K562 (cell line): ENCODE data around the gene TMEM163. TPM values are rescaled to one million over a fixed set of nuclear protein-coding genes. Genes with fewer than 3 reads are reported as not detected.

ENCODE experiments used
- ATAC-seq: fragments of 200-7000 bp; cut with Tn5 transposase; 3 replicates; pipeline ENCODE4 v1.9.1; 2020; ENCODE audit warnings: moderate library complexity
- BruUV-seq: library from RNA; stranded (reverse); fragments of 400-500 nt; replicated peaks from 2 replicates; lab custom pipeline; 2021; lab: Mats Ljungman, UMichigan
- CTCF ChIA-PET: fragments of 300-600 bp; formaldehyde crosslinking; extraction: SDS; loops from one replicate; lab custom pipeline; 2021; ENCODE audit warnings: low intra/inter-chr PET ratio; lab: Yijun Ruan, JAX
- POLR2A ChIA-PET: fragments of 300-600, 350-650 bp; sonication (Branson Sonifier 250); formaldehyde crosslinking; extraction: SDS; loops from one replicate; lab custom pipeline; 2021; ENCODE audit warnings: antibody characterized with exemption, inconsistent platforms; lab: Yijun Ruan, JAX
- DNase-seq, 4 experiments: peaks; one replicate each; pipeline versions ENCODE4 v3.0.0 to v3.0.0-alpha.2; 2011 to 2018; ENCODE audit warnings: low spot score in 3 of 4, mixed read lengths in 3 of 4; ENCODE audit errors: extremely low read depth in 1 of 4
- FAIRE-seq: peaks from 2 replicates; lab custom pipeline; 2011; peaks lifted over from hg19 to GRCh38; lab: Jason Lieb, UNC
- H2AFZ ChIP-seq: 2 replicates; pipeline ENCODE4 v1.6.0; 2011; ENCODE audit warnings: low read depth, low read length, control low read depth, inconsistent platforms
- H3K27ac ChIP-seq: fragments of 200-600 bp; 3 replicates; pipeline ENCODE4 v1.8.0; 2011; ENCODE audit warnings: low read depth, mild to moderate bottlenecking, control low read depth, inconsistent platforms, low read length, moderate library complexity, mixed read lengths; ENCODE audit errors: extremely low read depth
- H3K27me3 ChIP-seq, 2 experiments: fragments of 300-600 bp in 1 of 2; 2 replicates in 1 of 2; 3 replicates in 1 of 2; pipeline versions ENCODE4 v1.6.0 to v1.8.0; 2011; ENCODE audit warnings: inconsistent platforms in 2 of 2, low read length in 2 of 2, mild to moderate bottlenecking in 1 of 2, mixed read lengths in 1 of 2, moderate library complexity in 1 of 2; ENCODE audit not compliant: control insufficient read depth in 2 of 2, insufficient read depth in 2 of 2
- H3K36me3 ChIP-seq: fragments of 300-600 bp; 3 replicates; pipeline ENCODE4 v1.8.0; 2011; ENCODE audit warnings: mild to moderate bottlenecking, low read length, inconsistent platforms; ENCODE audit not compliant: control insufficient read depth, insufficient read depth
- H3K4me1 ChIP-seq, 2 experiments: fragments of 200-600 bp in 1 of 2; replicated peaks in 1 of 2; 2 replicates in 1 of 2; 3 replicates in 1 of 2; pipeline versions ENCODE4 v1.5.1 to v1.8.0; 2011; ENCODE audit warnings: inconsistent platforms in 2 of 2, low read length in 2 of 2, mild to moderate bottlenecking in 1 of 2, mixed read lengths in 1 of 2, moderate library complexity in 1 of 2; ENCODE audit not compliant: control insufficient read depth in 2 of 2, insufficient read depth in 2 of 2
- H3K4me2 ChIP-seq: 2 replicates; pipeline ENCODE4 v1.6.1; 2011; ENCODE audit warnings: low read length, control low read depth, inconsistent platforms, mixed read lengths; ENCODE audit not compliant: insufficient read depth
- H3K4me3 ChIP-seq: fragments of 200-600 bp; sonication (generic), shearing (Covaris generic); 2 replicates; pipeline ENCODE4 v1.5.1; 2016; ENCODE audit warnings: control low read depth, inconsistent platforms
- H3K79me2 ChIP-seq: fragments of 200-600 bp; 3 replicates; pipeline ENCODE4 v1.8.0; 2011; ENCODE audit warnings: low read length, inconsistent platforms; ENCODE audit not compliant: control insufficient read depth, insufficient read depth
- H3K9ac ChIP-seq, 2 experiments: 2 replicates each; pipeline versions ENCODE4 v1.6.0 to v1.6.1; 2011; ENCODE audit warnings: low read depth in 2 of 2, low read length in 2 of 2, control low read depth in 1 of 2, inconsistent platforms in 1 of 2, mild to moderate bottlenecking in 1 of 2, mixed read lengths in 1 of 2; ENCODE audit not compliant: insufficient read depth in 1 of 2
- H3K9me1 ChIP-seq: one replicate; pipeline ENCODE4 v1.6.0; 2011; ENCODE audit warnings: inconsistent platforms, mild to moderate bottlenecking, low read length, moderate library complexity; ENCODE audit not compliant: control insufficient read depth, insufficient read depth
- H3K9me3 ChIP-seq: replicated peaks from 2 replicates; pipeline ENCODE4 v1.5.1; 2011; ENCODE audit warnings: low read depth, low read length, inconsistent platforms; ENCODE audit not compliant: control insufficient read depth, insufficient read depth
- H4K20me1 ChIP-seq: replicated peaks from 2 replicates; pipeline ENCODE4 v1.6.1; 2011; ENCODE audit warnings: low read length, inconsistent platforms, mixed read lengths; ENCODE audit not compliant: control insufficient read depth, insufficient read depth
- BHLHE40 ChIP-seq: IDR thresholded peaks from 2 replicates; pipeline ENCODE4 v1.6.1; 2011; ENCODE audit warnings: low read length, improper control_type of control experiment
- BRF1 ChIP-seq: IDR thresholded peaks from 3 replicates; pipeline ENCODE4 v1.6.1; 2011; ENCODE audit warnings: borderline replicate concordance, mild to moderate bottlenecking; ENCODE audit not compliant: insufficient read length; ENCODE audit errors: extremely low read depth
- FOXA3 ChIP-seq, 2 experiments: fragments of 450-650 bp in 1 of 2; sonication (generic) in 1 of 2; formaldehyde crosslinking; IDR thresholded peaks in 1 of 2; conservative IDR thresholded peaks in 1 of 2; 2 replicates each; pipeline versions ENCODE4 v1.4.0 to v1.8.0; 2020 to 2022; ENCODE audit warnings: mild to moderate bottlenecking in 2 of 2, missing genetic modification reagents in 1 of 2
- MAFG ChIP-seq: fragments of 450-650 bp; conservative IDR thresholded peaks from 2 replicates; pipeline ENCODE4 v1.6.1; 2016; ENCODE audit warnings: missing genetic modification characterization, missing compliant biosample characterization
- NFE2 ChIP-seq: IDR thresholded peaks from 2 replicates; pipeline ENCODE4 v1.6.1; 2014; ENCODE audit warnings: antibody characterized with exemption, low read depth
- SMAD4 ChIP-seq: fragments of 250-450 bp; sonication (Bioruptor Pico); conservative IDR thresholded peaks from 2 replicates; pipeline ENCODE4 v1.8.0; 2021; ENCODE audit warnings: inconsistent platforms, mild to moderate bottlenecking, moderate library complexity
- SMARCC2 ChIP-seq: fragments of 450-650 bp; IDR thresholded peaks from 2 replicates; pipeline ENCODE4 v1.6.1; 2017; ENCODE audit warnings: antibody characterized with exemption, moderate library complexity, mild to moderate bottlenecking, low read depth
- ZBTB8A ChIP-seq: fragments of 450-650 bp; IDR thresholded peaks from 2 replicates; pipeline ENCODE4 v1.6.1; 2018; ENCODE audit warnings: mild to moderate bottlenecking, moderate library complexity; ENCODE audit not compliant: partially characterized antibody
- WGBS: fragments of 100-300 bp; shearing (Covaris generic); methylation state at CpG from one replicate; pipeline ENCODE4 v1.1.6; 2016; ENCODE audit warnings: low coverage, mixed read lengths; ENCODE audit not compliant: insufficient coverage; ENCODE audit errors: missing lambda C conversion rate; 5-methylcytosine and 5-hydroxymethylcytosine counted together
- in situ Hi-C: fragments of 300-500 bp; cut with MboI; formaldehyde crosslinking; loops from 4 replicates; pipeline ENCODE4 v1.15.0; 2018; ENCODE audit warnings: inconsistent platforms, mixed read lengths
- intact Hi-C: fragments of 100-400 bp; cut with micrococcal nuclease; formaldehyde crosslinking; loops from 2 replicates; pipeline ENCODE4 v1.14.2; 2022
- polyA plus RNA-seq, 8 experiments: library from polyadenylated mRNA; depleted of rRNA in 4 of 8; stranded (reverse) in 5 of 8; unstranded in 3 of 8; fragments of >200 nt; fragmentation: Nextera tagmentation in 2 of 8; fragmentation: Illumina TruSeq in 1 of 8; extraction: Ambion mirVana in 2 of 8; extraction: Trizol in 1 of 8; gene quantifications; 2 replicates each; pipeline versions ENCODE4 v1.2.1 to v1.2.3, GENCODE V29; 2011 to 2014; ENCODE audit warnings: inconsistent platforms in 1 of 8, missing spikeins in 1 of 8
- total RNA-seq, 7 experiments: library from RNA; depleted of rRNA in 6 of 7; stranded (reverse); fragments of >200 nt in 6 of 7; fragmentation: Illumina TruSeq in 2 of 7; extraction: Trizol in 2 of 7; gene quantifications; 2 replicates each; pipeline versions ENCODE4 v1.2.1 to v1.2.3, GENCODE V29; 2011 to 2021; ENCODE audit warnings: low replicate concordance in 1 of 7
- TF ChIP-seq, protein P1 (sequence below): sonication (generic); formaldehyde crosslinking; IDR thresholded peaks from 2 replicates; pipeline ENCODE4 v1.8.0; 2023; ENCODE audit warnings: missing genetic modification reagents, mild to moderate bottlenecking, borderline replicate concordance

Gene TMEM163
- total and polyA plus RNA-seq, 9 of the 15 experiments (the other 6 are each of a cell fraction or from before 2014, with no cell fraction given): 0.04 to 0.68 (median 0.16) TPM; not detected in 3

DNA sequence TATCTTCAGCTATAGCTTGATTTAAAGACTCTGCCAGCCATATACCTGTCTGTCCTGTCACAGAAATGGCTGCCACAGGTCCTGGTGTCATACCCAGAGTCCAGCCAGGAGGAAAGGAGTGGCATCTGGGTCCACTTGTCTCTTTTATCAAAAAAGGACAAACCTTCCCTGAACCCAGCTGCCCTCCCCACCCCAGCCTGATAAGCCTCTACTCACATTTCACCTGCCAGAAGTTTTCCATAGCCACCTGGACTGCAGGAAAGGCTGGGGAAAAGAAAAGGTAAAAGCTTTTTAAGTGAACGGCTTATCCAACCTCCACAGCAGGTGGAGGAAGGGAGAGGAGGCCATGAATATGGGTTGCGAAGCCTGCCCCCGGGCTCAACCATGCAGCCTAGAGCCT is 32.8 kb downstream of the TMEM163 start:
- intact Hi-C loops: no loop called here
- in situ Hi-C loops: no loop called here
- H3K27ac ChIP-seq: no peak overlapping the region
- no peaks in the 10 kb centered on the region for H4K20me1 ChIP-seq
- TF ChIP-seq ZBTB8A: no peak
- TF ChIP-seq BRF1: no peak
- ATAC-seq (no peak), FAIRE-seq (no peak), DNase-seq (no peak)
- WGBS: 0% methylated on average over 2 of the region's 3 CpGs
- ChIA-PET CTCF (no interaction called here), POLR2A (interaction anchor here (0.8 kb wide), 1 partner anchor 541 kb away, joined by 4 read pairs; no protein-coding TSS in a partner anchor)
- H3K4me1 ChIP-seq: peaks cover 0 to 11% of the 10 kb centered on the region in 2 experiments; a peak in 2 of 5 replicates
- no peak overlapping the region for H3K9ac ChIP-seq
- no peaks in the 10 kb centered on the region for H3K9me3 ChIP-seq
- no peaks in the 10 kb centered on the region for H3K9me1 ChIP-seq
- H3K4me2 ChIP-seq: no peak overlapping the region
- H3K27me3 ChIP-seq: peaks cover 2 to 12% of the 10 kb centered on the region in 2 experiments; a peak in 4 of 5 replicates
- H3K79me2 ChIP-seq: no peaks in the 10 kb centered on the region
- H3K4me3 ChIP-seq: no peak overlapping the region
- no TSS peak for BruUV-seq
- no peaks in the 10 kb centered on the region for H3K36me3 ChIP-seq
- H2AFZ ChIP-seq: no peak overlapping the region

DNA sequence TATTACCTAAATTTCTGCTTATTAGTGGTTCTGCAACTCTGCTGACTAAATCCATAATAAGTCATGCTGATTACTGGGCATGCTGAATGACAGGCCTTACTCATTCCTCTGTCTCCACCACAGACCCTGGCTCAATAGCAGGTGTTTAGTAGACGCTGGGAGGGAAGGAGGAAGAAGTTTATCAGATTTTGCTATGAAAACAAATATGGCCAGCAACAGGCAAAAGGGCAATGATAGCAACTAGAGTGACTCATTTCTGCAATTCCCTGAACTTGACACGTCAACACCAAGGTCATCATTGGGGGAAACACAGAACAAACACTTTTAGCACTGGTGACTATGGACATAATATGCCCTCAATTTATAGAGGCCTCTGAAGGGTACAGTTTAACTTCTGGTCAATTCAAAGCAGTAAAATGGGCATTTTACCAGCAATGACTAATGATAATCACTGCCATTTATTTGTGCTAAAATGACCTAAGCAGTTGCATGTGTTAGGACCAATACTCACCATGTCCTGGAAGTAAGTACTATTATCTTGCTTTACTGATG is 35.2 kb downstream of the TMEM163 start:
- no peaks in the 10 kb centered on the region for H3K36me3 ChIP-seq
- H3K27me3 ChIP-seq: peaks cover 1 to 15% of the 10 kb centered on the region in 2 experiments; a peak in 2 of 5 replicates
- no peaks in the 10 kb centered on the region for H3K79me2 ChIP-seq
- intact Hi-C loops (no loop called here), in situ Hi-C loops (no loop called here)
- H3K4me2 ChIP-seq: no peak overlapping the region; the same call in 1 of the 2 replicates
- no peak overlapping the region for H2AFZ ChIP-seq
- peaks cover 0 to 11% of the 10 kb centered on the region in 2 experiments; a peak in 3 of 5 replicates for H3K4me1 ChIP-seq
- CTCF ChIA-PET: no interaction called here
- H3K9ac ChIP-seq: no peak overlapping the region
- peak; percentile 58 for FAIRE-seq
- H3K9me1 ChIP-seq: no peaks in the 10 kb centered on the region
- BruUV-seq: no TSS peak
- ATAC-seq: peak; percentile 63
- H3K9me3 ChIP-seq: no peaks in the 10 kb centered on the region
- H4K20me1 ChIP-seq: no peaks in the 10 kb centered on the region
- H3K27ac ChIP-seq: no peak overlapping the region
- POLR2A ChIA-PET: no interaction called here
- WGBS: 6% methylated on average over 2 of the region's 2 CpGs
- DNase-seq: peak in 3 of 4 experiments; percentile 16 to 41 (median 38)
- H3K4me3 ChIP-seq: no peak overlapping the region
- TF ChIP-seq NFE2 (peak; percentile 61; the same call in 1 of the 2 replicates), SMARCC2 (peak; percentile 64; the same call in 1 of the 2 replicates), SMAD4 (CRISPR knock-in tag) (peak; percentile 64), MAFG (tag) (peak; percentile 62), BHLHE40 (peak; percentile 44; the same call in 1 of the 2 replicates), FOXA3 (CRISPR knock-in tag; conservative IDR thresholded peaks at IDR 0.05 in 1 of 2, IDR thresholded peaks at IDR 0.05 in 1 of 2) (peak; percentile 55 to 72; a peak in 1 of 4 replicates)
- TF ChIP-seq, protein P1, sequence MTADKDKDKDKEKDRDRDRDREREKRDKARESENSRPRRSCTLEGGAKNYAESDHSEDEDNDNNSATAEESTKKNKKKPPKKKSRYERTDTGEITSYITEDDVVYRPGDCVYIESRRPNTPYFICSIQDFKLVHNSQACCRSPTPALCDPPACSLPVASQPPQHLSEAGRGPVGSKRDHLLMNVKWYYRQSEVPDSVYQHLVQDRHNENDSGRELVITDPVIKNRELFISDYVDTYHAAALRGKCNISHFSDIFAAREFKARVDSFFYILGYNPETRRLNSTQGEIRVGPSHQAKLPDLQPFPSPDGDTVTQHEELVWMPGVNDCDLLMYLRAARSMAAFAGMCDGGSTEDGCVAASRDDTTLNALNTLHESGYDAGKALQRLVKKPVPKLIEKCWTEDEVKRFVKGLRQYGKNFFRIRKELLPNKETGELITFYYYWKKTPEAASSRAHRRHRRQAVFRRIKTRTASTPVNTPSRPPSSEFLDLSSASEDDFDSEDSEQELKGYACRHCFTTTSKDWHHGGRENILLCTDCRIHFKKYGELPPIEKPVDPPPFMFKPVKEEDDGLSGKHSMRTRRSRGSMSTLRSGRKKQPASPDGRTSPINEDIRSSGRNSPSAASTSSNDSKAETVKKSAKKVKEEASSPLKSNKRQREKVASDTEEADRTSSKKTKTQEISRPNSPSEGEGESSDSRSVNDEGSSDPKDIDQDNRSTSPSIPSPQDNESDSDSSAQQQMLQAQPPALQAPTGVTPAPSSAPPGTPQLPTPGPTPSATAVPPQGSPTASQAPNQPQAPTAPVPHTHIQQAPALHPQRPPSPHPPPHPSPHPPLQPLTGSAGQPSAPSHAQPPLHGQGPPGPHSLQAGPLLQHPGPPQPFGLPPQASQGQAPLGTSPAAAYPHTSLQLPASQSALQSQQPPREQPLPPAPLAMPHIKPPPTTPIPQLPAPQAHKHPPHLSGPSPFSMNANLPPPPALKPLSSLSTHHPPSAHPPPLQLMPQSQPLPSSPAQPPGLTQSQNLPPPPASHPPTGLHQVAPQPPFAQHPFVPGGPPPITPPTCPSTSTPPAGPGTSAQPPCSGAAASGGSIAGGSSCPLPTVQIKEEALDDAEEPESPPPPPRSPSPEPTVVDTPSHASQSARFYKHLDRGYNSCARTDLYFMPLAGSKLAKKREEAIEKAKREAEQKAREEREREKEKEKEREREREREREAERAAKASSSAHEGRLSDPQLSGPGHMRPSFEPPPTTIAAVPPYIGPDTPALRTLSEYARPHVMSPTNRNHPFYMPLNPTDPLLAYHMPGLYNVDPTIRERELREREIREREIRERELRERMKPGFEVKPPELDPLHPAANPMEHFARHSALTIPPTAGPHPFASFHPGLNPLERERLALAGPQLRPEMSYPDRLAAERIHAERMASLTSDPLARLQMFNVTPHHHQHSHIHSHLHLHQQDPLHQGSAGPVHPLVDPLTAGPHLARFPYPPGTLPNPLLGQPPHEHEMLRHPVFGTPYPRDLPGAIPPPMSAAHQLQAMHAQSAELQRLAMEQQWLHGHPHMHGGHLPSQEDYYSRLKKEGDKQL: no peak
